Effector memory CD4-positive, alpha-beta T cell (primary cell): ENCODE measurements around the gene TMEM248.
"Not testable (repeated sequence)": the region's sequence is repeated elsewhere in the genome, so short reads cannot be mapped to it uniquely, and the experiment has no call there.

Experiments used
- DNase-seq, 3 donors: peaks; one replicate each; pipeline ENCODE4 v3.0.0-alpha.2; 2020
- H3K27ac ChIP-seq: 2 replicates; pipeline ENCODE4 v1.7.0; 2013; ENCODE audit warnings: mild to moderate bottlenecking, low read length, moderate library complexity; ENCODE audit not compliant: insufficient read depth, poor library complexity, severe bottlenecking
- H3K27me3 ChIP-seq: replicated peaks from 2 replicates; pipeline ENCODE4 v1.7.0; 2013; ENCODE audit warnings: mild to moderate bottlenecking, low read length; ENCODE audit not compliant: insufficient read depth, control insufficient read depth, poor library complexity, severe bottlenecking
- H3K36me3 ChIP-seq: 2 replicates; pipeline ENCODE4 v1.7.0; 2013; ENCODE audit warnings: mild to moderate bottlenecking, low read length, moderate library complexity; ENCODE audit not compliant: control insufficient read depth, insufficient read depth
- H3K4me1 ChIP-seq: 2 replicates; pipeline ENCODE4 v1.7.0; 2013; ENCODE audit warnings: low read length, mild to moderate bottlenecking; ENCODE audit not compliant: control insufficient read depth, insufficient read depth, poor library complexity, severe bottlenecking
- H3K4me3 ChIP-seq: 2 replicates; pipeline ENCODE4 v1.7.0; 2013; ENCODE audit warnings: low read length, low read depth, mild to moderate bottlenecking; ENCODE audit not compliant: insufficient read depth, poor library complexity, severe bottlenecking
- H3K9me3 ChIP-seq: 2 replicates; pipeline ENCODE4 v1.7.0; 2013; ENCODE audit warnings: mild to moderate bottlenecking, low read length, moderate library complexity; ENCODE audit not compliant: control insufficient read depth

Gene TMEM248

DNA sequence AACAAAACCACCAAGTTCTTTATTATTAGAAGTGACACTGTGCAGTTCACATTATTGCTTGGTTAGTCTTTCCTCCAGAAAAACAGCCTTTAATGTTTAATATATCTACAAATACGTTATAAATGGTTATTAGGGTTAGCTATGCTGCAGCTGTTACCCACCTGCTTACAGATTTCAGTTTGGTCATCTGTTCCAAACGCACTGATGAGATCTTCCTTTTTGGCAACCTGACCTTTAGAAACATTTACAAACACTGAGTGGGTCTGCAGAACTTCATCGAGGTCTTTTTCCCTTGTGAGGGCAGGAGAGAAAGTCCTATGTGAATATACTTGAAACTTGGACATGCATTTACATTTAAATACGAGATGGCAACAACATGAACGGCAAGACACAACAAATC is 73.0 kb downstream of the TMEM248 start:
- H3K9me3 ChIP-seq, H3K4me1 ChIP-seq, H3K4me3 ChIP-seq, DNase-seq, H3K27ac ChIP-seq, H3K27me3 ChIP-seq: not testable (repeated sequence)
- peaks cover 29% of the 10 kb centered on the region for H3K36me3 ChIP-seq

GRCh38 chr7:66994691-66995049 is 73.6 kb downstream of the TMEM248 start:
- H3K4me1 ChIP-seq: not testable (repeated sequence)

GRCh38 chr7:66995050-66995776 is 74.2 kb downstream of the TMEM248 start, which contains the start of gene SBDS:
TSS of gene SBDS (minus strand) at chr7:66995586. CDS start at chr7:66995417, 169 bp downstream.
- H3K4me1 ChIP-seq, H3K27me3 ChIP-seq, H3K9me3 ChIP-seq: not testable (repeated sequence)
- H3K27ac ChIP-seq: peak within 1 kb of the TSS; percentile 97
- peak within 1 kb of the TSS; percentile 86 for H3K4me3 ChIP-seq
- DNase-seq: peak; percentile 89 to 92 (median 92)
- H3K36me3 ChIP-seq: peaks cover 25% of the 10 kb centered on the region

More at GRCh38 chr7:66994691-66995049, 73.6 kb downstream of the TMEM248 start:
- peak; percentile 27 to 46 (median 42) for DNase-seq
- Histone ChIP-seq H3K27ac (peak overlapping the region; percentile 97), H3K36me3 (peaks cover 27% of the 10 kb centered on the region), H3K4me3 (peak overlapping the region; percentile 86)
- H3K27me3 ChIP-seq, H3K9me3 ChIP-seq: not testable (repeated sequence)

DNA sequence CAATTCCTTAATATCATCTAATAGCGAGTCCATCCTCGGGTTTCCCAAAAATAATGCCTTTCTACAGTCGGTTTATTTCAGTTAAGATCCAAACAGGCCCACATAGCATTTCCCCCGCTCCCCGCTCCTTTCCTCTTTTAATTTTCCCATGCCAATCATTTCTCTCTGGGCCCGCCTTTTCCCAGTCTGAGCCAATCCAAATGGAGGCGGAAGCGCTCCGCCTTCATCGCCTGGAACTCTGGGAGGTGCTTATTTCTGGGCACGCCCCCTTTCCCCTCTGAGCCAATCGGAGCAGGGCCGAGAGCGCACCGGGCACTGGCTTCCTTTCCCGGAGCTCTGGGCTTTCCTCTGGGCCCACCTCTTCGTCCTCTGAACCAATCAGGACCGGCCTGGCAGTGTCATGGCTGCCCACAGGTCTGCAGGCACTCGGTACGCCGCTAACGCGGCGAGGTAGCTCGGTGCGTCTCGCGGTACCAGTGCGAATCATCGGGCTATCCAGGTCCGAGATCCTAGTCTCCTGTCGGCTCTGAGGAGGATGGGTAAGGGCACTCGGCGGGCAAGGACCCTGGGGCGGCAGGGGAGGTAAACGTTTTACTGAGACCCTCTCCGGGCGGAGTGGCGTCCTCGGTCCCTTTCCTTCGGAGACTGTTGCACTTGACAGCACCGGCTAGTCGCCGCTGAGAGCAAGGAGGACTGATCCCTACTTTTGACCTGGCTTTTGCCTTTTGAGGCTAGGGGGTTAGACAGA is 75.6 kb downstream of the TMEM248 start, which contains the start of gene TYW1:
TSS of gene TYW1 (plus strand) at position 390 of the 748 bp plus-strand sequence. CDS start at position 536, 146 bp downstream.
- peaks cover 20% of the 10 kb centered on the region for H3K36me3 ChIP-seq
- H3K4me1 ChIP-seq, H3K9me3 ChIP-seq, H3K27me3 ChIP-seq: not testable (repeated sequence)
- peak; percentile 97 to 98 (median 98) for DNase-seq
- H3K27ac ChIP-seq: peak within 1 kb of the TSS; percentile 70
- H3K4me3 ChIP-seq: peak within 1 kb of the TSS; percentile 77

DNA sequence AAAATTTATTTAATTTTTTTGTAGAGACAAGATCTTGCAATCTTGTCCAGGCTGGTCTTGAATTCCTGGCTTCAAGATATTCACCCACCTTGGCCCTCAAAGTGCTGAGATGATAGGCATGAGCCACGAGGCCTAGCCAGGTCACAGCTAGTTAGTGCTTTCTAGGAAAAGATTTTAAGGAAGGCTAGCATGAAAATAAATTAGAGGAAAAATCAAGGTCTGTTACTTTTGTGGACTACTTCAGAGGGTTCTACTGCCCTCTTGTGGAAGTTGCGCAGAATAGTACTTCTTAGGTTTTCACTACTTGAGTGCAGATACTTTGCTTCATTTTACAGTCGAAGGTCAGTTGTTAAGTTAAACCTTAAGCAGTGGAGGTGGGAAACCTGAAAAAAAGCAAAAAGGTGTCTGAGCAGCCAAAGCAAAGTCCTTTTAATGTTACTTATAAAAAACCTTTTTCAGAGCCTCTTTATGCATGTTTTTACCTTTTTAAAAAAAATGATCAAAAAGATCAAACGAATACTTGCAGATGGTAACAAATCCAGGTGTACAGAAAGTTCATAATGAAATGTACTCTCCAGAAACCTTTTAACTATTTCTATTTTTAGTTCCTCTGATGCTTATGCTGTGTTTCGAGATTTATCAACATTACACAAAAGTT is 79.7 kb downstream of the TMEM248 start:
- H3K9me3 ChIP-seq, DNase-seq, H3K4me1 ChIP-seq, H3K27me3 ChIP-seq, H3K36me3 ChIP-seq, H3K27ac ChIP-seq, H3K4me3 ChIP-seq: not testable (repeated sequence)

DNA sequence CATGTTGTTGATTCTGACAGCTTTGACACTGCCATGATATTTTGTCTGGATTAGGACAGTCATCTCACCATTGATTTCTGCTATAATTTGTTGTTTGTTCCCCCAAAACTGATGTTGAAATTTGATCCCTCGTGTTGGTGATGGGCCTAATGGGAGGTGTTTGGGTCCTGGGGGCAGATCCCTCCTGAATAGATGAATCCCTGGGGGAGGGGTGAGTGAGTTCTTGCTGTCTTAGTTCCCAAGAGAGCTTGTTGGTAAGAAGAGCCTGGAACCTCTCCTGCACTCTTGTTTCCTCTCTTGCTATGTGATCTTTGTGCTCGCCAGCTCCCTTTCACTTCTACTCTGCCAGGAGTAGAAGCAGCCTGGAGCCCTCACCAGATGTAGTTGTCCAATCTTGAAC is 83.1 kb downstream of the TMEM248 start:
- not testable (repeated sequence) for H3K9me3 ChIP-seq, H3K4me3 ChIP-seq, H3K4me1 ChIP-seq, H3K27ac ChIP-seq, H3K27me3 ChIP-seq, DNase-seq
- H3K36me3 ChIP-seq: peaks cover 13% of the 10 kb centered on the region

- Histone ChIP-seq H3K36me3 (peaks cover 23% of the 10 kb centered on the region), H3K9me3 (no peaks in the 10 kb centered on the region), H3K4me1 (no peaks in the 10 kb centered on the region), H3K4me3 (no peak overlapping the region), H3K27me3 (no peaks in the 10 kb centered on the region), H3K27ac (no peak overlapping the region)
- no peak for DNase-seq
These were observed 85.9 kb downstream of the TMEM248 start for GRCh38 chr7:67006965-67007364.
